ENCODE results near the gene ARHGAP5. TPM values are rescaled to one million over a fixed set of nuclear protein-coding genes. Genes with fewer than 3 reads are reported as not detected.

The ARHGAP5 gene
- total RNA-seq, 1 donor from 2014 or later, result 73.8 TPM

DNA sequence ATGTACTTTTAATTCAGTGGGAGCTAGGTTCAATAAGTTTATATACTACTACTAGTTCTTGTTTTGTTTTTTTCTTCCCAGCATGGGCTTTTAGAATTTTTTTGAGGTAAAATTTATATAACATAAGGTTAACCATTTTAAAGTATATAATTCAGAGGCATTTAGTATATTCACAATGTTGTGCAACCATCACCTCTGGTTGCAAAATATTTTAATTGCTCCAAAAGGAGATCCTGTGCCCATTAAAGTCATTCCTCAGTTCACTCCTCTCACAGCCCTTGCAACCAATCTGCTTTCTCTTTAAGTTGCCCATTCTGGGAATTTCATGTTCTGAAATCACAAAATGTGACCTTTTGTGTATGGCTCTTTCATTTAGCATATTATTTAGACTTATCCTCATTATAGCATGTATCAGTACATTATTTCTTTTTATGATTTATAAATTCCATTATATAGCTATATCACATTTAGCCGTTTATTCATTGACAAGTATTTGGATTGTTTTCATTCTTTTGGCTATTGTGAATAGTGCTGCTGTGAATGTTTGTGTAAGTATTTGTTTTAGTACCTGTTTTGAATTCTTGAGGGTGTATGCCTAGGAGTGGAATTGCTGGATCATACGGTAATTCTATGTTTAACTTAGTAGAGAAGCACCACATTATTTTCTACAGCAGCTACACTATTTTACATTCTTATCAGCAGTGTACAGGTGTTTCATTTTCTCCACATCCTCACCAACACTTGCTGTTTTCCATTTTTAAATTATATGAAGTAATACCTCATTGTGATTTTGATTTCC, 59.1 kb downstream of the ARHGAP5 start:
- no peaks in the 10 kb centered on the region for H3K27me3 Mint-ChIP-seq (ENCODE audit: unreplicated experiment)
- peaks cover 3% of the 10 kb centered on the region for H3K9me3 Mint-ChIP-seq (ENCODE audit: unreplicated experiment)
- no peak overlapping the region for H3K27ac Mint-ChIP-seq (ENCODE audit: unreplicated experiment)
- no peak for TF ChIP-seq CTCF (IDR thresholded peaks at IDR 0.05; ENCODE audit: partially characterized antibody, unreplicated experiment)
- no peak for DNase-seq
- H3K4me3 Mint-ChIP-seq (ENCODE audit: unreplicated experiment), result no peak overlapping the region
- H3K36me3 Mint-ChIP-seq (ENCODE audit: unreplicated experiment), result peaks cover 26% of the 10 kb centered on the region
- H3K4me1 Mint-ChIP-seq (ENCODE audit: low read depth, unreplicated experiment), result peaks cover 3% of the 10 kb centered on the region

DNA sequence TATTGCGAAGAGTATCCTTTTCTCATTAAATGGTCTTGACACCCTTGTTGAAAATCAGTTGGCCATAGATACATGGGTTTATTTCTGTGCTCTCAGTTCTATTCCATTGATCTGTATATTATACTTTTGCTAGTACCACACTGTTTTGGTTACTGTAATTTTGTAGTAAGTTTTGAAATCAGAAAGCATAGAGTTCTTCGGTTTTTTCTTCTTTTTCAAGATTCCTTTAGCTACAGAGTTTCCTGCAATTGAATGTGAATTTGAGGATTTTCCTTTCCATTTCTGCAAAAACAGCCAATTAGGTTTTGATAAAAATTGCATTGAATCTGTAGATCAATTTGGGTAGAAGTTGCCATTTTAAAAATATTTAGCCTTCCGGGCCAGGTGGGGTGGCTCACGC, 60.2 kb downstream of the ARHGAP5 start:
- peaks cover 3% of the 10 kb centered on the region for H3K4me1 Mint-ChIP-seq (ENCODE audit: low read depth, unreplicated experiment)
- H3K36me3 Mint-ChIP-seq (ENCODE audit: unreplicated experiment), result peaks cover 37% of the 10 kb centered on the region
- H3K9me3 Mint-ChIP-seq (ENCODE audit: unreplicated experiment), result peaks cover 3% of the 10 kb centered on the region
- TF ChIP-seq CTCF (IDR thresholded peaks at IDR 0.05; ENCODE audit: partially characterized antibody, unreplicated experiment), result no peak
- no peak overlapping the region for H3K27ac Mint-ChIP-seq (ENCODE audit: unreplicated experiment)
- H3K27me3 Mint-ChIP-seq (ENCODE audit: unreplicated experiment), result no peaks in the 10 kb centered on the region
- no peak overlapping the region for H3K4me3 Mint-ChIP-seq (ENCODE audit: unreplicated experiment)
- DNase-seq, result no peak

GRCh38 chr14:32137892-32138291, 60.8 kb downstream of the ARHGAP5 start:
- H3K27ac Mint-ChIP-seq (ENCODE audit: unreplicated experiment), result no peak overlapping the region
- no peaks in the 10 kb centered on the region for H3K27me3 Mint-ChIP-seq (ENCODE audit: unreplicated experiment)
- H3K4me1 Mint-ChIP-seq (ENCODE audit: low read depth, unreplicated experiment), result peaks cover 3% of the 10 kb centered on the region
- no peak overlapping the region for H3K4me3 Mint-ChIP-seq (ENCODE audit: unreplicated experiment)
- no peak for TF ChIP-seq CTCF (IDR thresholded peaks at IDR 0.05; ENCODE audit: partially characterized antibody, unreplicated experiment)
- peaks cover 41% of the 10 kb centered on the region for H3K36me3 Mint-ChIP-seq (ENCODE audit: unreplicated experiment)
- no peak for DNase-seq
- peaks cover 3% of the 10 kb centered on the region for H3K9me3 Mint-ChIP-seq (ENCODE audit: unreplicated experiment)

DNA sequence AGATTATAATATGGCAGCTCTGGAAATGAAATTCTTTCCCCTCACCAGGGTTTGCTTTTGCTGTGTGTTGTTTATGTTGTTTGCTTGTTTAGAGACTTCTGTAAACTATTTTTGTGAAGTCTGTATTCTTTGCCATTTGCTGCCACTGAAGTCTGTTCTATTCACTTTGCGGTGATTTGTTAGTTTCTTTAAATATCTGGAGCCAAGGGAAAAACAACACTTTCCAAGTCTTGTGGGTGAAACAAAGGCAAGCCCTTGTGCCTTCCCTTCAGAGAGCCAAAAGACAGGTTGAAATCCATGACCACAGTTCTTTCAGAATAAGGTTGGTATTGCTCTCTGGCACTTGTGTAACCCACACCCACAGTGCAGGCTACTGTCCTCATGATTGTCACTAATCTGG, 65.2 kb downstream of the ARHGAP5 start:
- Mint-ChIP-seq H3K4me1 (ENCODE audit: low read depth, unreplicated experiment) (no peaks in the 10 kb centered on the region), H3K27ac (ENCODE audit: unreplicated experiment) (no peak overlapping the region), H3K36me3 (ENCODE audit: unreplicated experiment) (peaks cover 27% of the 10 kb centered on the region), H3K4me3 (ENCODE audit: unreplicated experiment) (no peak overlapping the region), H3K27me3 (ENCODE audit: unreplicated experiment) (no peaks in the 10 kb centered on the region), H3K9me3 (ENCODE audit: unreplicated experiment) (no peaks in the 10 kb centered on the region)
- DNase-seq, result no peak
- no peak for TF ChIP-seq CTCF (IDR thresholded peaks at IDR 0.05; ENCODE audit: partially characterized antibody, unreplicated experiment)

GRCh38 chr14:32142754-32143437, 65.8 kb downstream of the ARHGAP5 start:
- H3K36me3 Mint-ChIP-seq (ENCODE audit: unreplicated experiment), result peaks cover 27% of the 10 kb centered on the region
- no peak for DNase-seq
- H3K4me3 Mint-ChIP-seq (ENCODE audit: unreplicated experiment), result no peak overlapping the region
- no peak overlapping the region for H3K27ac Mint-ChIP-seq (ENCODE audit: unreplicated experiment)
- TF ChIP-seq CTCF (IDR thresholded peaks at IDR 0.05; ENCODE audit: partially characterized antibody, unreplicated experiment), result no peak
- no peaks in the 10 kb centered on the region for H3K27me3 Mint-ChIP-seq (ENCODE audit: unreplicated experiment)
- no peaks in the 10 kb centered on the region for H3K9me3 Mint-ChIP-seq (ENCODE audit: unreplicated experiment)
- H3K4me1 Mint-ChIP-seq (ENCODE audit: low read depth, unreplicated experiment), result no peaks in the 10 kb centered on the region

All from glutamatergic neuron (in vitro differentiated cells).